RPMI7951 (cell line): ENCODE data around the gene GPR183. TPM values are rescaled to one million over a fixed set of nuclear protein-coding genes. Genes with fewer than 3 reads are reported as not detected.

Experiments used
- DNase-seq: peaks from one replicate; pipeline ENCODE4 v3.0.0-alpha.2; 2012; ENCODE audit warnings: low read depth
- total RNA-seq: library from RNA; depleted of rRNA; stranded (reverse); fragments of >200 nt; shearing (Covaris generic); gene quantifications from 2 replicates; pipeline ENCODE4 v1.2.3, GENCODE V29; 2014

The GPR183 gene
- total RNA-seq, 1 experiment from 2014 or later: 4.9 TPM

- DNase-seq: no peak
These were observed 12.2 kb downstream of the GPR183 start for GRCh38 chr13:99294958-99295357.

DNA sequence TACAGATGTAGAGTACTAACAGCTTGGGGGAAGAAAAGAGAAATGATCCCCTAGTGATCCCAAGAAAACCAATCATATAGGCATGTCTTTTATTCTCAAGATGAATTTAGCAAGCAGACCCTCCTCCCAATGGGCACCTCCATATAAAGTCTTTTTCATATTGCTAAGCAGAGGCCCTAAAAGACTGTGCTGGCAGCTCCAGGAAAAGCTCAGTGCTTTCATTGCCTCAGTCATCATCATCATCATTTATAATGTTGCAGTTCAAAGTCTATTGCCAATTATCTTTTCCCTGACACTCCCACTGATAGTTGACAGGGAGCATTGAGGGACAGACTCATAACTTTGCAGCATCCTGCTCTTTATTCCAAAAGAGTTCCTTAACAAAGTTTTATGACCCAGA lies 13.0 kb downstream of the GPR183 start:
- DNase-seq: no peak

GRCh38 chr13:99293178-99293577 lies 14.0 kb downstream of the GPR183 start:
- no peak for DNase-seq

DNA sequence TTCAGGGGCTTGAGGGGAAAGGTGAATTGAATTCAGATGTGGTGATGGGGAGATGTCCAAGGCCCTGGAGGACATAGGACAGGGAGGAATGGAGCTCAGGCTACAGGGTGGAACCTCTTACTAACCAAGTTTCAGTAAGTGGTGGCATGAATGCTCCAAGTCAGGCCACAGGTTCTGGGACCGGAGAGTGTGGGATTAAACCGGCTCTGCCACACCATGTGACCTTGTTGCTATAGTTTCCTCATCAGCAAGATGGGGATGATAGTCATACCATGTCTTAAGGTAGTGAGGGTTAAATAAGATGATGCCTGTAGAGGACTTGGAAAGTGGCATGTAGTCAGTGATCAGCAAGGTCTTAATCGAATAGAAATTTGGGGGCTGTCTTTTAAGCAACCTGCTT lies 16.3 kb downstream of the GPR183 start:
- DNase-seq: no peak

- DNase-seq: no peak
These were observed 17.4 kb downstream of the GPR183 start for GRCh38 chr13:99289674-99290337.

DNA sequence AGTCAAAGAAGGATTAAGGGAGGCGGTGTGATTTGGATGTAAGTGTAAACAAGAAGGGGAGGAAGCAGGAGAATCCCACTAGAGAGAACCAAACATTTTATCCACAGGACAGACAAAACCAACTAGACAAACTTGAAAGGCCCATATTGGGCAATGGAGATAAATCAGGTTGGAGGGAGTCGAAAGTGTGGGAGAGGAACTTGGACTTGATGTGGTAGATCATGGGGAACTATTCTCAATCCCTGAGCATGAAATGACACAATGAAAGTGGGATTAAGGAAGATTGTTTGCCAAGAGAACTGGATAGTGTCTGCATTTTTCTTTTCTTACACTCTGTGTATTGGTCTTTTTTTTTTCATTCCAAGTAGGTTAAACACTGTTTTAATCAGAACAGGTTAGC lies 17.9 kb downstream of the GPR183 start:
- no peak for DNase-seq

DNA sequence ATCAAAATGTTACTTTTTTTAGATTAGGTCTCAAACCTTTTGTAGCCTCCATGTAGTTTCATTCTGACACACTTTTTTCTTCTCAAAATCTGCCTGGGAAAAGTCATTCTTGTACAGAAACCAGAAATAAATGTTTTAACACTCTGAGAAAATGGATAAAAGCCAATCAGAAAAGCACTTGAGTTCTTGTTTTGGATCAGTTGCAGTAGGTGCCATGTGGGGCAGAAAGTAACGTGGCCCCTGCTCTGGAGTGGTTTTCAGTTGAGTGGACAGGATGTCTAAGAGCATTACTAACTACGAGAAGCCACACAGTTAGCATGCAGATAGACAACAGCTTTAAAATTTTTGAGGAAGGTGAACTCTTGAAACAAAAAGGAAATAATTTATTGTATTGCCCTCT lies 19.1 kb downstream of the GPR183 start:
- peak; percentile 28 for DNase-seq

DNA sequence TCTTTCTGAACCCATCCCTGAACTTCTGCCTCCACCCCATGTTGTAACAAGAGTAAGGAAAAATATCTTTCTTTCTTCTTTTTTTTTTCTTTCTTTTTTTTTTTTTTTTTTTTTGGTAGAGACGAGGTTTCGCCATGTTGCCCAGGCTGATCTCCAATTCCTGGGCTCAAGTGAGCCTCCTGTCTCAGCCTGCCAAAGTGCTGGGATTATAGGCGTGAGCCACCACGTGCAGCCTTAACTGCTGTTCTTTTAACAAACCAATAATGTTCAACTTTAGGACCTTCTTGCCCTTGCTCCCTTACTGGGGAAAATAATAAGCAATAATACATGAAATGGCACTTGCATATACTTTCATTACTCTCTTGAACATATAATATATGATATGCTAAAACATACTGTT lies 19.6 kb downstream of the GPR183 start:
- DNase-seq: no peak

DNA sequence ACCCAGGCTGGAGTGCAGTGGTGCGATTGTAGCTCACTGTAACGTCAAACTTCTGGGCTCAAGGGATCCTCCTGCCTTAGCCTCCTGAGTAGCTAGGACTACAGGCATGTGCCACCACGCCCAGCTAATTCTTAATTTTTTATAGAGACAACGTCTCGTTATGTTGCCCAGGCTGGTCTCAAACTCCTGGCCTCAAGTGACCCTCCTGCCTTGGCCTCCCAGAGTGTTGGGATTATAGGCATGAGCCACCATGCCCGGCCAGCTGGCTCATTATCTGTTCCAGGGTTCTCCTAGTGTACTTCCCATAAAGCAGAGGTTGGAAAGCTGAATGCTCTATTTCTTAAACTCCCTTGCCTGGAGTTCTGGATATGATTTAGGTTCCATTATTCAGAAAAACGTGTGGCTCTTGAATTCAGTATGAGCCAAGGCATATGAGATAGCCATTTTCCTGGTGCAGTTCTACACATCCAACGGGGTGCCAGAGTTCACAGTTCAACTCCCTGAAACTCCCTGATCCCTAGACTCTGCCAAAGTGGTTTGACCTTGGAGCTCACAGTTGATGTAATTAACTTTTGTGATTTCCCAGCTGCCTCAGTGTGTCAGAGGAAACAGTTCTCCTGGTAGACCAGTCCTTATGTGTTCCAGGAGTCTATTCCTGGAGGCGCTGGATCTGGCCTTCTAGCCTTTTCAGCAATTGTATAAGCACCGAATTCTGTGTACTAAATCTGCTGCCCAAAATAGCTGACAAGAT lies 21.6 kb downstream of the GPR183 start:
- no peak for DNase-seq

DNA sequence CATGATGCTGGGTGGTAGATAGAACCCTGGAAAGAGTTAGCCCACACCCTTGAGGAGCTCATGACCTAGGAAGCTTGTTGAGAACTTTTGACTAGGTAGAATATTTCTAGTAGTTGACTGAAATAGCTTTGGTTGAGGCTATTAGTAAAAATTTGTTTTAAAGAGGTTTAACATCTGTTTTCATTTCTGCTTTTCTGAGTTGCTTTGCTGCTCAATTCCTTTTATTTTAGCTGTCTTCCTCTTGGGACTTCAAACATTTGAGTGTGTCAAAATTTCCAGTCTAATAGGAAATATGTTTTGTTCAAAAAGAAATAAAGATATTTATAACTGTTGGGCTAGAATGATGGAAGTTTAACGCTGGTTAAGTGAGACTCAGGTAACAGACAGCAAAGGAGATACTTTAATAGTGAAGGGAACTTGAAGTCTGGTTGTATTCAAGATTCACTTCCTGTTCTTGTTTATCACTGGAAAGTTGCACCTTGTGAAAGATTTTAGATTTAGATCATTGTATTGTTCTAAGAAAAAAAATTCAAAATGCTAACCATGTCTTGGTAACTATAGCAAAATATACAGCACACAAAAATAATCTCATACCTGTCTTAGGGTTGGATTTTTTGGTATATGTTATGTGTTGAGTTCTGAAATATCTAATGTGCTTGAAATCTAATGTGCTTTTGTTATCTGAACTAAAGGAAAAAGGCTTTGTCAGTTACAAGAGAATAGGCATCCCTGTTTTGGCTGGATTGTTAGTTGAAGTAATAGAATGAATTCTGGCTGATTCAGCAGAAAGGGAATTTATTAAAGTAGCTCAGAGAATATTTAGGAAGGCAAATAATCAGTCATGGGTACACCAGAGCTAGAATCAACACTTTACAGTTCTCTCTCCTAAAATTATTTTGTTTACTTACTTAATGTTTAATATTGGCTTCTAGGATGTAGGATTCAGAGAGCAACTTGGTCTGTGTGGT lies 24.7 kb downstream of the GPR183 start:
- no peak for DNase-seq

- peak; percentile 9 for DNase-seq
These were observed 25.4 kb downstream of the GPR183 start for GRCh38 chr13:99281811-99282263.

GRCh38 chr13:99280166-99280565 lies 27.0 kb downstream of the GPR183 start:
- DNase-seq: peak; percentile 79

DNA sequence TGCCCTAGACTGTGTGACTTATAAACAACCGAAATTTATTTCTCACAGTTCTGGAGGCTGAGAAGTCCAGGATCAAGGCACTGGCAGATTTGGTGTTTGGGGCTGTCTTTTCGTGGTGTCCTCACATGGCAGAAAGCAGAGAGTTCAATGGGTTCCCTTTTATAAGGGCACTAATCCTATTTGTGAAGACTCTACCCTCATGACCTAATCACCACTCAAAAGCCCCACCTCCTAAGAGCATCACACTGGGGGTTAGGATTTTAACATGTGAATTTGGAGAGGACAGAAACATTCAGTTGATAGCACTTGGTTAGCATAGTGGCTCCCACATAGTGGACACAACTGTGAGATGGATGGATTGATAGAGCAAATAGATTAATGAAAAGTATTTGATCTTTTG lies 27.6 kb downstream of the GPR183 start:
- no peak for DNase-seq

DNA sequence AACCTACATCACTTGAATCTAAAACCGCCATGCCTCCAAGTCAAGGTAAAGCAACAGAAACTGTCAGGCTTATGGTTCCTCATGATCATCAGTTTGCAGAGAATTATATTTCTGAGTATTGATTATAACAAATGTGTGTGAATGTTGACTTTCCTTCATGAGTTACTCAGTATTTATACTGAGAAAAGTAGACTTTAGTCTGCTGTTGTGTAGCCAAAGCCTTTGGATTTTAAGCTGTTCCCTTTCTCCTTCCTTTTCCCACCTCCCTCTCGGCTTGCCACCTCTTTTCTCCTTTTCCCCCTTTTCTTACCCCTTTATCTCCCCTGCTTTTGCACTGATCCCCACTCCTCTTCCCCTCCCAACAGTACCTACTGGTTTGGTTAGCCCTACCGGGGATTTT lies 28.4 kb downstream of the GPR183 start:
- no peak for DNase-seq

- DNase-seq: no peak
These were observed 29.0 kb downstream of the GPR183 start for GRCh38 chr13:99278200-99278599.

DNA sequence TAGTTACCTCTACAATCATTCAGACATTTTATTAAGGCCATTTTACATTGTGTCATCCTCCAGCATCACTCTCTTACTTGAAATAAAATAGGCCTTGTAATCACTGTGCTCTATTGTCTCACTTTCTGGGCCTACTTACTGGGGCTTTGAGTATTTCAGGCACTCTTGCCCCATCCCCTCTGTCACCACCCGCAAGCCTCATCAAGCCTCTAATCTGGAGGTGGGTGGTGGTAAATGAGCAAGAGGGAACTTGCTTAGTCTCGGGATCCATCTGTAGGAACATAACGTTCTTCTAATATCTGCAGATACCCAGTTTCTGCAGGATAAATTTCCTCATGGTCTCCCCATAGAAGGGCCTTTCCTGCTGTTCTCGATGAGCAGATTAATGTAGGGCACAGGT lies 29.6 kb downstream of the GPR183 start:
- DNase-seq: no peak

DNA sequence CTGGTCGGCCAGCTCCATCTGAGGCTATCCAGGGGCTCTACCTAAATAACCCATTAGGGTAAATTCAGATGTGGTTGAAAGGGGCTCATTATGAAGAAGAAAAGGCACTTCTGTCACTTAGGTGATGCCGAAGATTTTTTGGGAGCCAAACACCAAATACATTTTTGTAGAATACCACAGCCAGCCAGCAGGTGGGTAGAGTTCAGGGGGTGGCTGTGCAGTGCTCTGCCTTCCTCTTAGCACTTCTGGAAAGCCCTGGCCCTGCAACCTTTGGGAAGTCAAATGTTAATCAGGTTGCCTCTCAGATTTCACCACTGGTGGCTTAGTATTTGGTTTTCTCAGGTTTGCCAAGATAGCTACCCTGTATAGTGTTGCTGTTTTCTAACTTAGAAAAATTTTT lies 30.5 kb downstream of the GPR183 start:
- DNase-seq: no peak

- peak; percentile 80 for DNase-seq
These were observed 32.1 kb downstream of the GPR183 start for GRCh38 chr13:99275093-99275469.

DNA sequence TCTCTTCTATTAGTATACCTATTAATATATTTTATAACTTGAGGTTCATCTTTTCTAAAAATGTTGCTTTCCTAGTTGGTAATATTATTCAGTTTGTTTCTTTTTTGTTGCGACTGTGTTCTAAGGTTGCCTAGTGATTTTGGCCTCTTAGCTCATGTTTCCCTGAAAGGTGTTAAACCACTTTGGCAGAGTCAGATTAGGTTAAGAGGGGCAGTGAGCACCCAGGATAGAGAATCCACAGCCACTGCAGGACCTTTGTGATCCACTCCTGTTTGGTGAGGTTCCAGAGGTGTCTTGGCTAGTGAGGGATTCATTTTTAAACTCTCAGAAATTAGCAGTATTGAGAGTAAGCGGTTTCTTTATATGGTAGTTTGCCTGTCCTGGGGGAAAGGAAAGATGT lies 34.1 kb downstream of the GPR183 start:
- DNase-seq: no peak

GRCh38 chr13:99272481-99272880 lies 34.7 kb downstream of the GPR183 start:
- no peak for DNase-seq

GRCh38 chr13:99271249-99271648 lies 36.0 kb downstream of the GPR183 start:
- DNase-seq: no peak

- no peak for DNase-seq
These were observed 36.7 kb downstream of the GPR183 start for GRCh38 chr13:99270518-99270917.
